Activated naive CD4-positive, alpha-beta T cell (primary cell): Measurements from ENCODE around the gene RPL27.
"Not testable (repeated sequence)": the region's sequence is repeated elsewhere in the genome, so short reads cannot be mapped to it uniquely, and the experiment has no call there.

Experiments used
- DNase-seq, 4 experiments: peaks; one replicate each; lab custom pipeline; 2025; lab: John Stamatoyannopoulos, UW

RPL27 gene

DNA sequence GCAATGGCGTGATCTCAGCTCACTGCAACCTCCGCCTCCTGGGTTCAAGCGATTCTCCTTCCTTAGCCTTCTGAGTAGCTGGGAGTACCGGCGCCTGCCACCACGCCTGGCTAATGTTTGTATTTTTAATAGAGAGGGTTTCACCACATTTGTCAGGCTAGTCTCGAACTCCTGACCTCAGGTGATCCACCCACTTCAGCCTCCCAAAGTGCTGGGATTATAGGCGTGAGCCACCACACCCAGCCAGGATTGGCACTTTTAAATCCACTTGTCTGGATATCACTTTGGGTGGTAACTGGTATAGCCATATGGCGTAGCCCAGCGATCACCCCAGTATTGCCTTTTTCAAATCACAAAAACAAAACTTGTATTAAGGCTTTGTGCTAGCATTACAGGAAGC is 4.3 kb upstream of the RPL27 start:
- not testable (repeated sequence) for DNase-seq

DNA sequence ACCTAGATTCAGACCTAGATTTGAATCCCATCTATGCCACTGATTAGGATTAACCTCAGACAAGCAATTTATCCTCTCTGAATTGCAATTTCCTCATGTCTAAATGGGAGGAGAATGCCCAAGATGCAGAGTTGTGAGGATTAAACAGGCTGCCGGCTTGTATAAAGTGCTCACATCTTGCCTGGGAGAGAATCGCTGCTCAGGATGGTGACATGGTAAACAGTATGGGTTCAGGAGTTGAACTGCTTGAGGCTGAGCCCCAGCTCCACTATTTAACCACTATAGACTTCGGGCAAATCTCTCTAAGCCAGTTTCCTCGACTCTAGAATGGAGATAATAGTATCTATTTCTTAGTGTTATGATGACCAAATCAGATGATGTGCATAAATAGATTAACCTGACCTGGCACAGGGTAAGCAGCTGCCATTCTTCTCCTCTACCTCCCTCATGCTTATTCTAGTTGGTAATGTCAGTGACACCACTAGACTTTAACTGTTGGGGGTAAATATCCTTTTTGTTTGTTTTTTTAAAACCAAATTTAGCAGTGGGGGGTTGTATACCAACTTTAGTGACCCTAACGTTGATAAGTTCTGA is 732 bp upstream of the RPL27 start:
- no peak for DNase-seq

DNA sequence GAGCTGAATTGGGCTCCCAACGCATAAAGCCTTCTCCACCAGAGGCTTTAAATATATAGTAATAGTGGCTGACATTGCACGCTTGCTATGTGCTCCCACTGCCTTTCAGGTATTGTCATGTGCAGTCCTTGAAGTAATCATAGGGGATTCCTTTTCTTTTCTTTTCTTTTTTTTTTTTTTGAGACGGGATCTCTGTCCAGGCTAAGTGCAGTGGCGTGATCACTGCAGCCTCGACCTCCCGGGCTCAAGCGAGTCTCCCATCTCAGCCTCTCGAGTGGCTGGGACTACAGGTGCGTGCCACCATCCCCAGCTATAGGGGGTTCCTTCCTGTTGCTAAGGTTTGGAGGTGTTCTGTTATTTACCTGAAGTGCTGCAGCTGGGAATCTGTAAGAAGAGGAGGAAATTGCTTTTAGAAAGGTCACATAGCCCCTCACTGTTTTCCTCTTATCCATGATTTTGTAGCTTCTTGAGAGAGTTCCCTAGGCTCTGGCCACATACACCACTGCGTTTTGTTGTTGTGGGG is 845 bp downstream of the RPL27 start:
- DNase-seq, result no peak

DNA sequence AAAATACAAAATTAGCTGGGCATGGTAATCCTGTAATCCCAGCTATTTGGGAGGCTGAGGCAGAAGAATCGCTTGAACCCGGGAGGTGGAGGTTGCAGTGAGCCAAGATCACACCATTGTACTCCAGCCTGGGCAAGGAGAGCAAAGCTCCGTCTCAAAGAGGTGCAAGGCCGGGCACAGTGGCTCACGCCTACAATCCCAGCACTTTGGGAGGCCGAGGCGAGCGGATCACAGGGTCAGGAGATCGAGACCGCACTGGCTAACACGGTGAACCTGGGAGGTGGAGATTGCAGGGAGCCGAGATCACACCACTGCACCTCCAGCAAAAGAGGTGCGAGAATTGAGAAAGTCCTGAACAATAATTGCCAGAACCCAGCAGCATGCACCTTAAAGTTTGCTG is 2.7 kb downstream of the RPL27 start:
- DNase-seq, result not testable (repeated sequence)

DNA sequence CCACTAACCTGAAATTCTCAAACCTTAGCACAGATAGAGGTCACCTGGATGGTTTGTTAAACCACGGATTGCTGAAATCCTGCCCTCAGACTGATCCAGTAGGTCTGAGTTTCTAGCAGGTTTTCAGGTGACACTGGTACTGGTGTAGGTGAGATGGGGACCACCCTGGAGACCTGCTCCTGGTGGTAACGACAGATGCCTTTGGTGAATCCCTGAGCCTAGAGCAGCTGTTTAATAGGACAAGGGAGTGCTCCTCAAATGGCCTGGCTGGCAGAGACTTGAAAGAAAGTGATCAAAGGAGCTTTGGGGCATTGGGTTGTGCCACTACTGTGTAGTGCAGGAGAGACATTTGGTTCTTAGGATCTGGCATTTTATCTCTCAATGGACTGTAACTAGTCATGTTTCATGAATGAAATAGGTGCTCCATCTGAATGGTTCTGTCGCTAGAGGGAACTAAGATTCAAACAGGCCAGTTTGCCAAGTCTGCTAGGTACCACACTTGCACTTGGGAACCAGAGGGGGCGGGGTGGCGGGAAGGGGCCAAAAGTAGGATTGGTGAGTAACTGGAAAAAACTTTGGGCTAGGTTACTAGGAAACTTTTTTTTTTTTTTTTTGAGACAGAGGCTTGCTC is 5.4 kb downstream of the RPL27 start:
- no peak for DNase-seq

DNA sequence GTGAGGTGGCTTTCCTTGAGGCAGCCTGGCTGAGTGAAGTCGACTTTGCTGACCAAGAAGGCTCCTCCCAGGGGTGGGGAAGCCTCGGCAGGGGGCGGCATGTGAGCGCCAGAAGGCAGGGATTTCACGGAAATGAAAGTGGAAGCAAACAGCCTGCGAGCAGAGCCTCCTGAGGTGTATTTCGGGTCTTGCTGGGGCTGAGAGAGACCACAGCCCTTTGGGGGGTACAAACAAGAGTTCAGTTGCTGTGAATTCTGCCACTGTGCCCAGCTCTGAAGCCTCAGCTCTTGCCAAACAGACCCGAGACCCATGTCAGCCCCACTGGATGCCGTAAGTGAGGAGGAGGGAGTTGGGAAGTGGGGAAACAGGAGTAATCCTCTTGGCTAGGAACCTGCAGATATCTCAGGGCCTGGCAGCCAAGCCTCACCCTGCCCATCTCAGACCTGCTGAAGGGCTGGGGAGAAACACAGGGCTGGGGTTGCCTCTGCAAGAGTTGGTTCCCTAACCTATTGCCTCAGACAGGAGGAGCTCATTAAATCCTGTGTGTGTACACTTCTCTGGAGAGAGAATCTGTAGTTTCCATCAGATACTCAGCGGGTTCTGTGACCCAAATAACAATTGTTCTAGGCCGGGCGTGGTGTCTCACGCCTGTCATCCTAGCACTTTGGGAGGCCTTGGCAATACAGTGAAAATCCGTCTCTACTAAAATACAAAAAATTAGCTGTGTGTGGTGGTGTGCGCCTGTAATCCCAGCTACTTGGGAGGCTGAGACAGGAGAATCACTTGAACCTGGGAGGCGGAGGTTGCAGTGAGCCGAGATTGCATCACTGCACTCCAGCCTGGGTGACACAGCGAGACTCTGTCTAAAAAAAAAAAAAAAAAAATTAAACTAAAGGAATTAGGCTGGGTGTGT is 8.7 kb downstream of the RPL27 start, which contains the start of gene IFI35:
IFI35 (plus strand) TSS at position 146 of the 913 bp plus-strand sequence; CDS start at position 310, 164 bp downstream.
- peak; percentile 61 to 82 (median 66) for DNase-seq

DNA sequence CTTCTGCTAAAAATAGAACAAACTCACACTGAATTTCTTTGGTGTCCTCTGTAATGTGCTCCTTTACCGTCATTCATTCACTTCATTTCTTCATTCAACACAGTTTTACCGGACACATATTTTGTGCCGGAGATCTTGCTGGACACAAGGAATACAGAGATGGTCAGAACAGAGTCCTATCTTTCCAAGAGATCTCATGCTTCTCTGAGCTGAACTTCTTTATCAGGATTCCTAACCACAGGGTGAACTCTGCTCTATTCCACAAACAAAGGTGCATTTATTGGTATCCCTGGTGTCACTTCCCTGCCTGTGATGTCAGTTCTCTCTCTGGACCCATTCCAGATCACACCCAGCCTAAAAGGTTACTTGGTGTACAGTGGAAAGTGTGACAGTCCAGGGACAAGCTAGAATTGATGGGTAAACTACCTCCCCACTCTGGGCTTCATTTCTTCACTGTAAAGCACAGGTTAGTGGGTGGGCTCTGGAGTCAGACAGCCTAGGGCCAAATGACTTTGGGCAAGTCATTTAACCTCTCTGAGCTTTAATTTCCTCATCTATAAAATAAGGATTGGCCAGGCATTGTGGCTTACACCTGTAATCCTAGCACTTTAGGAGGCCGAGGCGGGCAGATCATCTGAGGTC is 12.6 kb downstream of the RPL27 start:
- no peak for DNase-seq

DNA sequence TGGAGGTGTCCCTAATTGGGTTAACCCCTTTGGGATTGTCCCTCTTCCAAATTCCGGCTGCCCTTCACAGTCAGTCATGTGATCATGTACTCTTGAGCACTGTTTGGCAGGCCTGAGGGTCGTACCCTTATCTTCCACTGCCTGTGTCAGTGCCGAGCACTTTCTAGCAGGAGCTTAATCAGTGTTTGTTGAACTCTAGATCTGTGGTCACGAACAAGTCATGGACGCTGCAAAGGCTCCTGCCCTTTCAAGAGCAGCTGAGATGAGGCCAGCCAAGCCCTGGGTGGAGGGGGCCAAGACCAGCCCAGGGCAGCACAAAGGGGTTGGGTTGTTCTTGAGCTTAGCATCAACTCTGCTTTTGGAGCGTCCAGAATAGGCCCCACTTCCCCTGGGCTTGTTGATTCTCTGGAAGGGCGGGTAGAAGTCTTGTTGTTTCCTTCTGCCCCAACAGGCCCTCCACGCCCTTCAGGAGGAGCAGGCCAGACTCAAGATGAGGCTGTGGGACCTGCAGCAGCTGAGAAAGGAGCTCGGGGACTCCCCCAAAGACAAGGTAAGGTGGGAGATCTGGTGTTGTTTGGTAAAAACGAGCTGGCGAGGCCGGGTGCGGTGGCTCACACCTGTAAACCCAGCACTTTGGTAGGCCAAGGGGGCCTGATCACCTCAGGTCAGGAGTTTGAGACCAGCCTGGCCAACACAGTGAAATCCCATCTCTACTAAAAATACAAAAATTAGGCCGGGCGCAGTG is 13.7 kb downstream of the RPL27 start:
- no peak for DNase-seq

DNA sequence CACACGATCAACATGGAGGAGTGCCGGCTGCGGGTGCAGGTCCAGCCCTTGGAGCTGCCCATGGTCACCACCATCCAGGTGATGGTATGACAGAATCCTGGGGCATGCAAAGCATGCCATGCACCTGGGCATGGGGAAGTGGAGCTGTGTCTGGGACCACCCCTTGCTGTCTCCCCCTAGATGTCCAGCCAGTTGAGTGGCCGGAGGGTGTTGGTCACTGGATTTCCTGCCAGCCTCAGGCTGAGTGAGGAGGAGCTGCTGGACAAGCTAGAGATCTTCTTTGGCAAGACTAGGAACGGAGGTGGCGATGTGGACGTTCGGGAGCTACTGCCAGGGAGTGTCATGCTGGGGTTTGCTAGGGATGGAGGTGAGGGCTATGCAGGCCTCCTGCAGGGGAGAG is 15.1 kb downstream of the RPL27 start:
- DNase-seq, result no peak

DNA sequence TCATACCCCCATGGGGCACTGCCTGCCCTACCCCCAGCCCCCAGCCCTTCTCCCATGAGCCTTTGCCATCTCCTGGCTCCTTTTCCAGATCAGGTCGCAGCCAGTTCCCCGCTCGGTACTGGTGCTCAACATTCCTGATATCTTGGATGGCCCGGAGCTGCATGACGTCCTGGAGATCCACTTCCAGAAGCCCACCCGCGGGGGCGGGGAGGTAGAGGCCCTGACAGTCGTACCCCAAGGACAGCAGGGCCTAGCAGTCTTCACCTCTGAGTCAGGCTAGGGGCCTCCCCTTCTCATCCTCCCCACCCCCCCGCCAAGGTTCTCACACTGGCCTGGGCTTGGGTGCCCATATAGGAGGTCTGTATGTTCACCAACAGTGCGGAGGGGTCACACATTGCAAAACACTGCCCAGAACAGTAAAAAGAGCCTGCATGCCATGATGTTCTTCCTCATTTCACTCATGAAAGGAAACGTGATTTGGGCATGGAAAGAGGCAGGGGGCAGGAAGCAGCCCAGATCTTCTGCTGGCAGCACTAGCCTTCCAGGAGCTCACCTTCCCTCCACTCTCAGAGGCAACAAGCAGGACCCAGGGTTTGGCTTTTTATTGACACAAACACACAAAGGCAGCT is 15.9 kb downstream of the RPL27 start:
- no peak for DNase-seq

DNA sequence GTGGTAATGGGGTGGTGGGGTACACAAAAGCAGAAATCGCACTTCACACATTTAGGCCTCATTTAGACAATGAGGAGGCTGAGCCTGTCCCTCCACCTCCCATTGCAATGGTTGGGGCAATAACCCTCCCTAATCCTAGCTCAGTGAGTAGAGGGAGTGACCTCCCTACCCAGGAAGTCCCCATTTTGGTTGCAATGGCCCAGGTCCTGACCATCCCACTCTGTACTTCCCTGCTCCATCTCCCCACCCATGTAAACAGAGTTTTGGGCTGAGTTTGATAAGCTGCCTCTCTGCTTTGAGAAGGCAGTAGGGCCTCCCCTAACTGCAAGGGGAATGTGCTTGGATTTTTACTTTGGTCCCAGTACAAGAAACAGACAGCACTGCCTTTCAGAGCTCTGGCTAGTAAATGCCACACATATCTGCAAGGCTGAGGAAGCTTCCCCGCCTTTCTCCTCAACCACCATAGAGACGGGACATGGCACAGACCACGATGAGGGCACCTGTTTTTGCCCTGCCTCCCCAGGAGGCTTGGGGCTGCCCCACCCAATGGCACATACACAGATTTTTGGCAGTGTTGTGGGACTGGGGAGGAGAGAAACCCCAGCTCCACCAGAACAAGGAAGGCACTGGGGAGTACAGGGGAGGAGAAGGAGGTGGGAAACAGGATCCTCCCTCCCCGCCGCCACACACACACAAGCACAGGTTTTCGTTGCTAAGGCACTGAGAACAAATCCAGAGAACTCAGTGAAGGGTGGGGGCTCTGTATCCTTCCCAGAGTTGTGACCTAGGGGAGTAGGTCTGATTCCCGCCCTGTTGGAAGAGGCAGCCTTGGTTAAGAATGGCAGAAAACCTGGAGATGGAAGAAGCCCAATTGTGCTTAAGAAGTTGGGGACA is 16.7 kb downstream of the RPL27 start:
- no peak for DNase-seq

DNA sequence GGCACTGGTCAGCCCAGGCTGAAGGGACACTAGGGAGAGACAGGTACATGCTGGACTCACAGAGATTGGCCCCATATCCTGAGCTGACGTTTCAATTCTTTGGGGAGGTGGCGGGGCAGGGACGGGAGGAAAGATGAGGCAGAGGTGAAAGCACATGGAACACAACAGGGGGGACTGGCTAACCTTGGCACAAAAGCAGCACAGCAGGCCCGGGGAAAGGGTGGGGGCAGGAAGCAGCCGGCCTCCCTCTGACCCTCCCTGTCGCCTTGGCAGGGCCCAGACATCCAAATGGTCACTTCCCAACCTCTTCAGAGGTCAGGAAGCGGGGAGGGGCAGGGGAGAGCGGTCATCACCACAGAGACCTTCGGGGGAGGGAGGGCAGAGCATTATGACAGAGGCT is 17.4 kb downstream of the RPL27 start:
- no peak for DNase-seq

DNA sequence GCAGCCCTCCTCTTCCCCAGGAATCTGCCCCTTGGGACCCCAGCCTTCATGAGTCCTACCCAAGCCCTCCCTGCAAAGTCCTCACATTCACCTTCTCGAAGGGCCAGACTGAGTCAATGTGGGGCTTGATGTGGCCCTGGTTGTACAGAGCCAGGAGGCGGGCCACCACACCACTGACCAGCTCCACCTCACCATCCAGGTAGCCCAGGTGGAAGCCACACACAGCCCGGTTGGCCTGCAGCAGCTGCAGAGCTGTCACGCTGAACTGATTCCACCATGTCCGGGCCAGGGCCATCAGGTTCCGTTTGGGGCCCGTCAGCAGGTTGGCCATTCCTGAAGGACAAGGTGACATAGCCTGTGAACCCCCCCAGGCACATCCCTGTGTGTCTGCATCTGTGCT is 18.0 kb downstream of the RPL27 start:
- no peak for DNase-seq

DNA sequence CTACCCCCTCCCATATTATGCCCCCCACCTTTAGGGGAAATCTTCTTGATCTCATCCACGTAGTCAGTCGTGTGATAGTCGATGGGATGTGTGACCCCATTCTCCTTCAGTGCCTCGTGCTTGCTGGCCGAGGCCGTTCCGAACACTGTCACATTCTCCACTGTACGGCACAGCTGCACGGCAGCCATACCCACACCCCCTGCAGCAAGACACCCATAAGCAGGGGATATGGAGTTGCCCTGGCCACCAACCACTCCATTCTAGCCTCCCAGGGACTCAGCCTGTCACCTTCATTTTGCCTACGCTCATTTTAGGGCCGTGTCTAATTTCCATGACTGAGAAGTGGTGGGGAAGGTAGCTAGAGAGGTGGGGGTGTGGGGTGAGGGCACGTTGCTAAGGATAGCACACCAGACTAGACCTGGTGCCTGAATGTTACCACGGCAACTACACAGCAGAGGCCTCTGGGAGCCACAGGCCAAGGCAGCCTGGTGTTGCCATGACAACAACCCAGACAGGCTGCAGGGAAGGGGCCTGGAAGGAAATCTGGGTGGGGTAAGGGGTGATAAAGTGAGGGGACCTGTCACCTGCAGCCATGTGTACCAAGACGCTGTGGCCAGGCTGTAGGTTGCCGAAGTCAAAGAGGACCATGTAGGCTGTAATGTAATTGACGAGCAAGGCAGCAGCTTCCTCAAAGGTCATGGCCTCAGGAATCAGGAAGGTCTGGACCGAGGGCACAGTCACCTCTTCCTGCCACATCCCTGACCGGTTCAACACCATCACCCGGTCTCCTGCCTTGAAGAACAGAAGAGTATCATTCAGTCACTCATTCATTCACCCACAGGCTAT is 20.0 kb downstream of the RPL27 start:
- DNase-seq, result no peak

DNA sequence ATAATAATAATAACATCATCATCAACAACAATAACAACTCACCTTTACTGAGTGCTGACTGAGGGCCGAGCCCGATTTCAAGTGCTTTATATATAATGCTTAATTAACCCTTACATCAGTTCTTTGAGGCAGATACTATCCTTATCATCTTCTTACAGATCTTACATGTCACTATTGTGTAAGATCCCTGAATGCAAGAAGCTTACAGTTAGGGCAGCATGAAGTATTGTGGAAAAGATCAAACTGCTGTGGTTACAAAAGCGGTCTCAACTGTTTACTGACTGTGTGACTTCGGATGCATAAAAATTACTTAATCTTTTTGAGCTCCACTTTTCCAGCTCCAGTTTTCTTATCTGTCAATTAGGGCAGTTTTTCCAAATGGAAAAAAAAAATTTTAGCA is 20.7 kb downstream of the RPL27 start:
- no peak for DNase-seq

DNA sequence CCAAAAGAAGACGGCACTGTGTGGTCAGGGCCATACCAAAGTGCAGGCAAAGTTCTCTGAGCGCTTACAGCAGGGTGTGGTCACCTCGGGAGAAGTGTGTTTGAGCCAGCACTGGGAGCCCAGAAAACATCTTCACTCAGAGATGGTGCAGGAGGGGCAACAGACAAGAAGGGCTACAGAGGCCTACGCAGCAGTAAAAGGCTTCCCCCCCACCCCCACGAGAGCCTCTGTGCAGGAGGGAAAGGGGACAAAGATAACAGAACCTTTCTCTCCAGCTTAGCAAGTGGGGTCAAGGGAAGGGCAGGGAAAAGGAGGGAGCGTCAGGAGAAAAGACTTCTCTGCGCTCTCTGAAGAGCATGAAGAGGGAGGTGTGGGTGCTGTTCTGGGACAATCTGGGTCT is 21.2 kb downstream of the RPL27 start:
- DNase-seq, result no peak

DNA sequence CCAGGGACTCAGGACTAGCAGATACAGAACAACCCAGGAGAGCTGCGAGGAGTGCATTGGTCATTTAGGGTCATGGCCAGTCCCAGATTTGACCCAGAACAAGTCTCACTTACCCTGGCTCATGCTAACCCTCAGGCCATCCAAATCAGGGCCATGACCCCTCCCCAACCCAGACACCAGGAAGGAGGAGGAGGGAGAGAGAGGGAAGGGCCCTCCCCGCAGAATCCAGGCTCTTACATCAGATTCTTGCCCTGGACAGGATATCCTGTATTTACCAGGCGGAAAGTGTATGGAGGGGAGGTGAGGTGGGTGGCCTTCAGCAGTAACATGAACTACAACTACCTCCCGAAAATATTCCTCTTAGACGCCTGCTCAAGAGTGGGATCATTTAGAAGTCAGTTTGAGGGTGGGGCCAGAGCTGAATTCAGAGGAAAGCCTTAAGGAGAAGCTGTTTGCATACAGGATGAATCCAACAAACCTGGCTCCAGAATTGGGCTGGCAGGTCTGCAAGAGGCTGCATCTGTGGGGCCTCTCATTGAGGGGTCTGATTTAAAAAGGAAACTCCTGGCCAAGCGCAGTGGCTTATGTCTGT is 21.9 kb downstream of the RPL27 start:
- DNase-seq, result no peak
